ENCODE data around the gene CHI3L1. TPM values are rescaled to one million over a fixed set of nuclear protein-coding genes. Genes with fewer than 3 reads are reported as not detected.

The CHI3L1 gene
- total RNA-seq, 2 experiments from 2014 or later, result not detected

GRCh38 chr1:203165101-203165799 is 21.3 kb downstream of the CHI3L1 start:
- H3K4me1 ChIP-seq (ENCODE audit: insufficient read depth, low read length, poor library complexity, severe bottlenecking), result no peaks in the 10 kb centered on the region
- intact Hi-C loops (cut with micrococcal nuclease; ENCODE audit: unreplicated experiment), result no loop called here
- ChIA-PET CTCF (ENCODE audit: unreplicated experiment) (no interaction called here), POLR2A (no interaction called here)
- H2AFZ ChIP-seq (ENCODE audit: low read length), result no peak overlapping the region
- H4K20me1 ChIP-seq (ENCODE audit: insufficient read depth, low read length), result no peaks in the 10 kb centered on the region; the same call in 1 of the 2 replicates
- no peak overlapping the region for H3K4me2 ChIP-seq (ENCODE audit: low read length)
- TF ChIP-seq EZH2phosphoT487 (IDR thresholded peaks at IDR 0.05; ENCODE audit: borderline replicate concordance, low read depth, low read length) (no peak), CTCF (conservative IDR thresholded peaks at IDR 0.05; ENCODE audit: low read length) (no peak)
- BruUV-seq (replicated peaks), result no TSS peak
- no peak overlapping the region for H3K27ac ChIP-seq (ENCODE audit: low read depth, low read length, poor library complexity, severe bottlenecking)
- H3K9me2 ChIP-seq (ENCODE audit: insufficient read depth, low read length), result no peaks in the 10 kb centered on the region
- H3K36me3 ChIP-seq (ENCODE audit: insufficient read depth, low read length), result no peaks in the 10 kb centered on the region
- no peak for DNase-seq (ENCODE audit: low spot score)
- H3K79me2 ChIP-seq (ENCODE audit: insufficient read depth, low read depth, low read length), result no peaks in the 10 kb centered on the region
- H3K4me3 ChIP-seq (ENCODE audit: low read depth, low read length, poor library complexity, severe bottlenecking), result no peak overlapping the region
- H3K9me3 ChIP-seq (ENCODE audit: low read length), result no peaks in the 10 kb centered on the region

- no TSS peak for BruUV-seq (replicated peaks)
- Histone ChIP-seq H3K9me3 (ENCODE audit: low read length) (no peaks in the 10 kb centered on the region), H3K4me2 (ENCODE audit: low read length) (no peak overlapping the region), H3K36me3 (ENCODE audit: insufficient read depth, low read length) (no peaks in the 10 kb centered on the region), H2AFZ (ENCODE audit: low read length) (no peak overlapping the region), H3K9me2 (ENCODE audit: insufficient read depth, low read length) (no peaks in the 10 kb centered on the region), H3K27ac (ENCODE audit: low read depth, low read length, poor library complexity, severe bottlenecking) (no peak overlapping the region), H4K20me1 (ENCODE audit: insufficient read depth, low read length) (no peaks in the 10 kb centered on the region; the same call in 1 of the 2 replicates), H3K4me1 (ENCODE audit: insufficient read depth, low read length, poor library complexity, severe bottlenecking) (no peaks in the 10 kb centered on the region), H3K4me3 (ENCODE audit: low read depth, low read length, poor library complexity, severe bottlenecking) (no peak overlapping the region), H3K79me2 (ENCODE audit: insufficient read depth, low read depth, low read length) (no peaks in the 10 kb centered on the region)
- ChIA-PET CTCF (ENCODE audit: unreplicated experiment) (no interaction called here), POLR2A (no interaction called here)
- intact Hi-C loops (cut with micrococcal nuclease; ENCODE audit: unreplicated experiment), result no loop called here
- DNase-seq (ENCODE audit: low spot score), result no peak
- TF ChIP-seq EZH2phosphoT487 (IDR thresholded peaks at IDR 0.05; ENCODE audit: borderline replicate concordance, low read depth, low read length), result no peak
- no peak for TF ChIP-seq CTCF (conservative IDR thresholded peaks at IDR 0.05; ENCODE audit: low read length)
Measured at GRCh38 chr1:203163891-203164635, 22.4 kb downstream of the CHI3L1 start.

GRCh38 chr1:203162403-203162802 is 24.1 kb downstream of the CHI3L1 start:
- no peaks in the 10 kb centered on the region; the same call in 1 of the 2 replicates for H4K20me1 ChIP-seq (ENCODE audit: insufficient read depth, low read length)
- ChIA-PET CTCF (ENCODE audit: unreplicated experiment) (no interaction called here), POLR2A (no interaction called here)
- H3K36me3 ChIP-seq (ENCODE audit: insufficient read depth, low read length), result no peaks in the 10 kb centered on the region
- H3K9me2 ChIP-seq (ENCODE audit: insufficient read depth, low read length), result no peaks in the 10 kb centered on the region
- H3K9me3 ChIP-seq (ENCODE audit: low read length), result no peaks in the 10 kb centered on the region
- BruUV-seq (replicated peaks), result no TSS peak
- no peaks in the 10 kb centered on the region for H3K4me1 ChIP-seq (ENCODE audit: insufficient read depth, low read length, poor library complexity, severe bottlenecking)
- H3K79me2 ChIP-seq (ENCODE audit: insufficient read depth, low read depth, low read length), result no peaks in the 10 kb centered on the region
- no peak overlapping the region for H2AFZ ChIP-seq (ENCODE audit: low read length)
- no peak for DNase-seq (ENCODE audit: low spot score)
- no peak for TF ChIP-seq CTCF (conservative IDR thresholded peaks at IDR 0.05; ENCODE audit: low read length)
- no peak for TF ChIP-seq EZH2phosphoT487 (IDR thresholded peaks at IDR 0.05; ENCODE audit: borderline replicate concordance, low read depth, low read length)
- no peak overlapping the region for H3K27ac ChIP-seq (ENCODE audit: low read depth, low read length, poor library complexity, severe bottlenecking)
- intact Hi-C loops (cut with micrococcal nuclease; ENCODE audit: unreplicated experiment), result no loop called here
- H3K4me2 ChIP-seq (ENCODE audit: low read length), result no peak overlapping the region
- H3K4me3 ChIP-seq (ENCODE audit: low read depth, low read length, poor library complexity, severe bottlenecking), result no peak overlapping the region
